ENCODE measurements around the gene EZH1. TPM values are rescaled to one million over a fixed set of nuclear protein-coding genes. Genes with fewer than 3 reads are reported as not detected.
"Not testable (repeated sequence)": the region's sequence is repeated elsewhere in the genome, so short reads cannot be mapped to it uniquely, and the experiment has no call there.

Gene EZH1
- total RNA-seq, 2 experiments from 2014 or later, result 29.7 to 33.9 TPM

- CTCF ChIA-PET, result interaction anchor here (1.0 to 1.4 kb wide), 2 partner anchors 19 to 166 kb away, joined by 3 to 4 read pairs; partner anchors contain the start of gene PSMC3IP
- H3K9me3 Mint-ChIP-seq, result no peaks in the 10 kb centered on the region
- H3K27ac Mint-ChIP-seq, result peak overlapping the region; percentile 94
- H3K4me1 Mint-ChIP-seq (ENCODE audit: low read depth), result peaks cover 20% of the 10 kb centered on the region
- intact Hi-C loops (cut with micrococcal nuclease), result loop anchor here (1.0 to 2.0 kb wide), 3 partner anchors 40 to 135 kb away; partner anchors contain the start of genes RETREG3 and TUBG1
- peaks cover 7% of the 10 kb centered on the region for H3K27me3 Mint-ChIP-seq
- H3K4me3 Mint-ChIP-seq, result peak overlapping the region; percentile 95
- DNase-seq, result peak; percentile 82
- H3K36me3 Mint-ChIP-seq, result peaks cover 2% of the 10 kb centered on the region
- POLR2A ChIA-PET, result interaction anchor here (1.3 kb wide), 1 partner anchor 135 kb away, joined by 4 read pairs; the partner anchor contains the start of genes RETREG3 and TUBG1
Observed at GRCh38 chr17:42744283-42744805, 496 bp downstream of the EZH1 start.

- Mint-ChIP-seq H3K4me3 (peak overlapping the region; percentile 95), H3K27me3 (peaks cover 3% of the 10 kb centered on the region), H3K9me3 (no peaks in the 10 kb centered on the region), H3K27ac (peak overlapping the region; percentile 94), H3K4me1 (ENCODE audit: low read depth) (peaks cover 20% of the 10 kb centered on the region), H3K36me3 (peaks cover 2% of the 10 kb centered on the region)
- DNase-seq, result no peak
- CTCF ChIA-PET, result interaction anchor here (0.7 to 1.4 kb wide), 3 partner anchors 17 to 166 kb away, joined by 3 to 4 read pairs (median 3); partner anchors contain the start of gene PSMC3IP
- intact Hi-C loops (cut with micrococcal nuclease), result loop anchor here (1.0 to 2.0 kb wide), 3 partner anchors 39 to 134 kb away; partner anchors contain the start of genes RETREG3 and TUBG1
- POLR2A ChIA-PET, result interaction anchor here (1.3 kb wide), 1 partner anchor 135 kb away, joined by 4 read pairs; the partner anchor contains the start of genes RETREG3 and TUBG1
Observed at GRCh38 chr17:42743595-42744282, 1.1 kb downstream of the EZH1 start.

GRCh38 chr17:42742916-42743315, 1.9 kb downstream of the EZH1 start:
- CTCF ChIA-PET, result interaction anchor here (0.7 kb wide), 1 partner anchor 164 kb away, joined by 3 read pairs; no protein-coding TSS in a partner anchor
- H3K27ac Mint-ChIP-seq; DNase-seq; POLR2A ChIA-PET; H3K27me3 Mint-ChIP-seq; intact Hi-C loops (cut with micrococcal nuclease); H3K4me3 Mint-ChIP-seq; H3K9me3 Mint-ChIP-seq; H3K36me3 Mint-ChIP-seq: not testable (repeated sequence)
- H3K4me1 Mint-ChIP-seq (ENCODE audit: low read depth), result peaks cover 20% of the 10 kb centered on the region

GRCh38 chr17:42740699-42741098, 4.1 kb downstream of the EZH1 start:
- Mint-ChIP-seq H3K4me1 (ENCODE audit: low read depth) (peaks cover 20% of the 10 kb centered on the region), H3K36me3 (peaks cover 2% of the 10 kb centered on the region), H3K27me3 (no peaks in the 10 kb centered on the region), H3K9me3 (no peaks in the 10 kb centered on the region), H3K4me3 (no peak overlapping the region), H3K27ac (no peak overlapping the region)
- CTCF ChIA-PET, result interaction anchor here (1.2 kb wide), 1 partner anchor 23 kb away, joined by 5 read pairs; no protein-coding TSS in a partner anchor
- no peak for DNase-seq
- intact Hi-C loops (cut with micrococcal nuclease), result no loop called here
- POLR2A ChIA-PET, result no interaction called here

- intact Hi-C loops (cut with micrococcal nuclease), result no loop called here
- ChIA-PET CTCF (interaction anchor here (1.1 to 3.8 kb wide), 2 partner anchors 39 to 147 kb away, joined by 4 to 12 read pairs; partner anchors contain the start of gene PSMC3IP), POLR2A (interaction anchor here (0.6 kb wide), 1 partner anchor 929 kb away, joined by 3 read pairs; no protein-coding TSS in a partner anchor)
- no peak for DNase-seq
- Mint-ChIP-seq H3K27me3 (no peaks in the 10 kb centered on the region), H3K4me1 (ENCODE audit: low read depth) (peaks cover 2% of the 10 kb centered on the region), H3K36me3 (peaks cover 36% of the 10 kb centered on the region), H3K4me3 (no peak overlapping the region), H3K27ac (no peak overlapping the region), H3K9me3 (no peaks in the 10 kb centered on the region)
Observed at GRCh38 chr17:42725143-42725542, 19.7 kb downstream of the EZH1 start.

GRCh38 chr17:42723636-42724035, 21.2 kb downstream of the EZH1 start:
- ChIA-PET CTCF (interaction anchor here (1.2 kb wide), 1 partner anchor 40 kb away, joined by 5 read pairs; no protein-coding TSS in a partner anchor), POLR2A (no interaction called here)
- intact Hi-C loops (cut with micrococcal nuclease), result no loop called here
- Mint-ChIP-seq H3K9me3 (no peaks in the 10 kb centered on the region), H3K27me3 (no peaks in the 10 kb centered on the region), H3K36me3 (peaks cover 41% of the 10 kb centered on the region), H3K4me1 (ENCODE audit: low read depth) (peaks cover 2% of the 10 kb centered on the region), H3K27ac (no peak overlapping the region), H3K4me3 (no peak overlapping the region)
- no peak for DNase-seq

GRCh38 chr17:42720996-42721583, 23.8 kb downstream of the EZH1 start:
- intact Hi-C loops (cut with micrococcal nuclease), result loop anchor here (1.0 kb wide), 1 partner anchor 42 kb away; no protein-coding TSS in a partner anchor
- ChIA-PET CTCF (interaction anchor here (1.5 to 2.4 kb wide), 3 partner anchors 12 to 143 kb away, joined by 6 to 15 read pairs (median 13); partner anchors contain the start of gene PSMC3IP), POLR2A (no interaction called here)
- Mint-ChIP-seq H3K9me3 (no peaks in the 10 kb centered on the region), H3K4me1 (ENCODE audit: low read depth) (peaks cover 2% of the 10 kb centered on the region), H3K36me3 (peaks cover 54% of the 10 kb centered on the region), H3K4me3 (no peak overlapping the region), H3K27me3 (no peaks in the 10 kb centered on the region), H3K27ac (no peak overlapping the region)
- peak; percentile 14 for DNase-seq

- Mint-ChIP-seq H3K4me3 (no peak overlapping the region), H3K9me3 (no peaks in the 10 kb centered on the region), H3K27me3 (no peaks in the 10 kb centered on the region), H3K4me1 (ENCODE audit: low read depth) (peaks cover 41% of the 10 kb centered on the region), H3K36me3 (peaks cover 80% of the 10 kb centered on the region), H3K27ac (no peak overlapping the region)
- CTCF ChIA-PET, result interaction anchor here (1.0 to 2.3 kb wide), 4 partner anchors 10 to 131 kb away, joined by 3 to 8 read pairs (median 6); no protein-coding TSS in a partner anchor
- DNase-seq, result no peak
- intact Hi-C loops (cut with micrococcal nuclease), result loop anchor here (5.0 to 10.0 kb wide), 2 partner anchors 53 to 115 kb away; partner anchors contain the start of genes BECN1 and RAMP2
- POLR2A ChIA-PET, result interaction anchor here (0.8 kb wide), 1 partner anchor 658 kb away, joined by 3 read pairs; no protein-coding TSS in a partner anchor
Observed at GRCh38 chr17:42709561-42709960, 35.3 kb downstream of the EZH1 start.

- H3K36me3 Mint-ChIP-seq, result peaks cover 82% of the 10 kb centered on the region
- H3K4me1 Mint-ChIP-seq (ENCODE audit: low read depth), result peaks cover 46% of the 10 kb centered on the region
- H3K27me3 Mint-ChIP-seq, result no peaks in the 10 kb centered on the region
- H3K4me3 Mint-ChIP-seq, result no peak overlapping the region
- intact Hi-C loops (cut with micrococcal nuclease), result loop anchor here (5.0 to 10.0 kb wide), 2 partner anchors 54 to 116 kb away; partner anchors contain the start of genes BECN1 and RAMP2
- CTCF ChIA-PET, result interaction anchor here (1.5 to 2.3 kb wide), 3 partner anchors 11 to 130 kb away, joined by 6 to 8 read pairs (median 7); no protein-coding TSS in a partner anchor
- DNase-seq, result no peak
- POLR2A ChIA-PET, result interaction anchor here (0.8 kb wide), 1 partner anchor 659 kb away, joined by 3 read pairs; no protein-coding TSS in a partner anchor
- H3K9me3 Mint-ChIP-seq, result no peaks in the 10 kb centered on the region
- H3K27ac Mint-ChIP-seq, result no peak overlapping the region
Observed at GRCh38 chr17:42708588-42708987, 36.3 kb downstream of the EZH1 start.

GRCh38 chr17:42706732-42707131, 38.1 kb downstream of the EZH1 start:
- ChIA-PET POLR2A (interaction anchor here (0.8 kb wide), 1 partner anchor 129 kb away, joined by 4 read pairs; no protein-coding TSS in a partner anchor), CTCF (interaction anchor here (0.7 to 1.0 kb wide), 2 partner anchors 128 kb away, joined by 3 to 6 read pairs; no protein-coding TSS in a partner anchor)
- no peak overlapping the region for H3K4me3 Mint-ChIP-seq
- no peak overlapping the region for H3K27ac Mint-ChIP-seq
- peaks cover 46% of the 10 kb centered on the region for H3K4me1 Mint-ChIP-seq (ENCODE audit: low read depth)
- H3K36me3 Mint-ChIP-seq, result peaks cover 82% of the 10 kb centered on the region
- no peaks in the 10 kb centered on the region for H3K9me3 Mint-ChIP-seq
- DNase-seq, result peak; percentile 81
- intact Hi-C loops (cut with micrococcal nuclease), result loop anchor here (5.0 to 10.0 kb wide), 2 partner anchors 56 to 118 kb away; partner anchors contain the start of genes BECN1 and RAMP2
- no peaks in the 10 kb centered on the region for H3K27me3 Mint-ChIP-seq

GRCh38 chr17:42704837-42705494, 39.9 kb downstream of the EZH1 start:
- POLR2A ChIA-PET, result interaction anchor here (1.1 kb wide), 1 partner anchor 96 kb away, joined by 6 read pairs; the partner anchor contains the start of genes RETREG3 and TUBG1
- DNase-seq, result peak; percentile 73
- H3K27ac Mint-ChIP-seq, result peak overlapping the region; percentile 18
- H3K36me3 Mint-ChIP-seq, result peaks cover 78% of the 10 kb centered on the region
- CTCF ChIA-PET, result interaction anchor here (0.6 to 2.3 kb wide), 2 partner anchors 59 to 127 kb away, joined by 3 to 8 read pairs; partner anchors contain the start of gene PSMC3IP
- intact Hi-C loops (cut with micrococcal nuclease), result loop anchor here (2.0 to 10.0 kb wide), 4 partner anchors 26 to 120 kb away; partner anchors contain the start of genes BECN1, EZH1 and RAMP2
- peaks cover 46% of the 10 kb centered on the region for H3K4me1 Mint-ChIP-seq (ENCODE audit: low read depth)
- H3K27me3 Mint-ChIP-seq, result no peaks in the 10 kb centered on the region
- H3K9me3 Mint-ChIP-seq, result no peaks in the 10 kb centered on the region
- no peak overlapping the region for H3K4me3 Mint-ChIP-seq
